HG03060 (cell line): ENCODE measurements around the gene PIP5K1C.

Experiments used
- ATAC-seq: cut with Tn5 transposase; IDR thresholded peaks from one replicate; pipeline ENCODE4 v1.9.1; 2021; ENCODE audit warnings: low read depth, moderate number of reproducible peaks; ENCODE audit not compliant: unreplicated experiment

The PIP5K1C gene

DNA sequence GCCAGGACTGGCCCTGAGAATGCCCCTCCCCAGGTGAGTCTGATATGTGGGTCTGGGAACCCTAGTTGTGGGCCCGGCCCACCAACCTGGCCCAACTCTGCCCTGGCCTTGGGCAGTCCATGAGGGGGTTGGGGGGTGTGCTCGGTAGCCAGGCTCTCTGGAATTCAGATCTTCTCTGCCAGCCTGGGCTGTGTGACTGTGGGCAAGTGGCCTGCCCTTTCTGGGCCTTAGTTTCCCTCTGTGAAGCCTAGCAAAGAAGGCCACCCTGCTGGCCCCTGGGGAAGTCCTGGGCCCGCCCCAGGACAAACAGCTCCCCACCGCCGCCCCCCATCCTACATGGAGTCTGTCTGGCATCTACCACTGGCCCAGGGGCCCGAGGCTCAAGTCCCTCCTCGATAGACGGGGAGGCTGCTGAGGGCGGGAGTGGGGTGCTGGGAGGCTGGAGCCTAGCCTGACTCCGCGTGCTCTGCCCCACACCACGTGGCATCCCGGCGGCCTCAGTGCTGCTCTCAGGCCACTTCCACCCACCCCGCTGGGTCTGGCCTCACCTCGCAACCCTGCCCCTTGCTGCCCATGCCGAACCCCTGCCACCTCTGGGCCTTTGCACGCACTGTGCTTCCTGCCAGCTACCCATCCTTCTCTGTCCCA, 85.3 kb downstream of the PIP5K1C start:
- no peak for ATAC-seq

DNA sequence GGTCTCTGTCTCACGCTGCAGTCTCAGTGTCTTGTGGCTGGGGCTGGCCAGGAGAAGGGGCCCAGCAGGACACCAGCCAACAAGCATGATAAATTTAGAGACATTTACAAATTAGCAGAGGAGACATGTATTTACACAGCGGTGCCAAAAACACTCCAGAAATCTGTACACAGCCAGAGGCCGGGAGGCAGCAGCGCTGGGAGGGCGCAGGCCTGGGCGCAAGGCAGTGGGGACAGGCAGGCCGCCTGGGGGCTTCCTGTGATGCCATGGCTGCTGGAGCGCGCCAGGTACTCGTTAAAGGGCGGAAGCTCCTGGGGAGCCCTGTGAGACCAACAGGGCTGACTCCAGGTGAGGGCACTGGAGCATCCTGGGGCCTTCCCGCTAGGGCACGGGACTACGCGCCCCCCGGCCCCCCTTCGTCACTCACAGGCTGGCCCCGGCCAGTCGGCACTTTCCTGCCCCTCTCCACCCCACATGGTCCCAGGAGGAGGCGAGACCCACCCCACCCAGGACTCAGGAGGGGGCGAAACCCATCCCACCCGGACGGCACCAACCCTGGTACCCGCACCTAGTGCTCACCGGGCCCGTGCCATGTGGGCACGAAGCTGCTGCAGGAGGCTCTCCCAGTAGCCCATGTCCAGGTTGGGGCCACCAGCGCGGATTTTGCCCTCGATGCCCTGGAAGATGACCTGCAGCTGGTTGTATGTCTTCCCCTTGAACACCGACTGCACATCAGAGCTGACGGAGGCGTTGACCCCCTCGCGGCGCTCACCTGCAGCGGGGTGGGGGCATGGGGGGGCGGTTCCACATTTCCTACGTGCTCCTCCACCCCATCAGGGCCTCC, 86.2 kb downstream of the PIP5K1C start:
- ATAC-seq = no peak

DNA sequence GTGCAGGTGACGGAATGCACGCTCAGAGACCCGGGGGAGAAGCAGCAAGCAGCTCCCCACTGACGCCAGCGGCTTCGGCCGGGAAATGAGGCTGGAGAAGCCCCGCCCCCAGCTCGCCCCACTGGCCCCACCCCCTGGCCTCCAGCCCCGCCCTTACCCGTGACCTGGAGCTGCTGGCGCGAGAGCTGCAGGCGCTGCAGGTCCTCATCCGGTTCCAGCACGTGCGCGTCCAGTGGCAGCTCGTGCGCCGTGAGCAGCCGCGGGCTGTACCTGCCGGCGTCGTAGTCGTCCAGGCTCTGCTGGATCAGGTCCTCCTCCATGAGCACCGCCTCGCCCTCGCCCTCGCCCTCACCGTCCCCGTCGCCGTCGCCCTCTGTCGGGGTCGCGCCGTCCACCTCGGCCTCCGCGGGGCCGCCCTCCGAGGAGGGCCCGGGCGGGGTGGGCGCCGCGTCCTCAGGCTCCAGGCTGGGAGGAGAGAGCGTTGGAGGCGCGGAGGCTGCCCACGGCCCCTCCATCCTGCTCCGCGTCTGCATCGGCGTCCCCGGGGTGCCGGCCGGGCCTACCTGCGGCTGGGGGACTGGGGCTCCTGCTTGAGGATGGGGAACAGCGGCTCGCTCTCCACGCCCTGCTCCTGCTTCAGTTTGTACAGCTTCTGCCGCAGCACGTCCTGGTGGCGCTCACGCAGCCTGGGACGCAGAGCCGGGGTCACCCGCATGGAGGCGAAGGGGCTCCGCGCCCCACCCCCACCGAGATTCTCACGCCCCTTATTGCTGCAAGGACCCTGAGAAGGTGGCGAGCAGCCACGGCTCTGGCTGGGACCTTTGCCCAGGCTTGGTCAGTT, 87.1 kb downstream of the PIP5K1C start:
- ATAC-seq = no peak

DNA sequence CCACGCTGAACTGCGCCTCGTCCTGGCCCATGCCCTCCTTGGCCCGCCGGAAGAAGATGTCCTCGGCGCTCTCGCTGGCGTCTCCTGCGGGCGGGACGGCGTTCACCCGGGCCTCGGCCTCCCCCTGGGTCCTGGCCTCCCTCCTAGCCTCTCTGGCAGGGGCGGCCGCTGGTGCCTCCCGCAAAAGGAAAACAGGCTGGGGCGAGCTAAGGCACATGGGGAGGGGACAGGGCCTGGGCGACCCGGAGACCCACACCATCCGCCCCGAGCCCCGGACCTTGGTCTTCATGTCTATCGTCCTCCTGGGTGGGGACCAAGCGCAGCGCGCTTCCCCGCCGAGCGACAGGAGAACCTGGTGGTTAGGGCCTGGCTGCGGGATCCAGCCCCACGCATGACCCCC, 87.9 kb downstream of the PIP5K1C start:
- no peak for ATAC-seq

DNA sequence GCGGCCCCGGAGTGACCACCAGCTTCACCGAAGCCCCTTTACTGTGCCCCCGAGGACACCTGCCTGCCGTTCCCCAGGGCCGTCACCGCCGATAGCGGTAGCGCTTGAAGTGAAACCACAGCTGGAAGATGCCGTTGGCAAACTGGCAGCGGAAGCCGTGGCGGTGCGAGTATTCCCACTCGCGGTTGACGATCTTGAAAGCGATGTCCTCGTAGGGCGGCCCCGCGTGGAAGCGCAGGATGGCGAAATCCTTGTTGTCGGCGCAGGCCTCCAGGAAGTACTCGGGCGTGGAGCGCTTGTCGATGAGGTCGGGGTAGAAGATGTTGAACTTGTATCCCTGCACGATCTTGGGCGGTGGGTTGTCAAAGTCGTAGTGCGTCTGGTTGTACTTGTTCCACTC, 88.4 kb downstream of the PIP5K1C start:
- no peak for ATAC-seq

DNA sequence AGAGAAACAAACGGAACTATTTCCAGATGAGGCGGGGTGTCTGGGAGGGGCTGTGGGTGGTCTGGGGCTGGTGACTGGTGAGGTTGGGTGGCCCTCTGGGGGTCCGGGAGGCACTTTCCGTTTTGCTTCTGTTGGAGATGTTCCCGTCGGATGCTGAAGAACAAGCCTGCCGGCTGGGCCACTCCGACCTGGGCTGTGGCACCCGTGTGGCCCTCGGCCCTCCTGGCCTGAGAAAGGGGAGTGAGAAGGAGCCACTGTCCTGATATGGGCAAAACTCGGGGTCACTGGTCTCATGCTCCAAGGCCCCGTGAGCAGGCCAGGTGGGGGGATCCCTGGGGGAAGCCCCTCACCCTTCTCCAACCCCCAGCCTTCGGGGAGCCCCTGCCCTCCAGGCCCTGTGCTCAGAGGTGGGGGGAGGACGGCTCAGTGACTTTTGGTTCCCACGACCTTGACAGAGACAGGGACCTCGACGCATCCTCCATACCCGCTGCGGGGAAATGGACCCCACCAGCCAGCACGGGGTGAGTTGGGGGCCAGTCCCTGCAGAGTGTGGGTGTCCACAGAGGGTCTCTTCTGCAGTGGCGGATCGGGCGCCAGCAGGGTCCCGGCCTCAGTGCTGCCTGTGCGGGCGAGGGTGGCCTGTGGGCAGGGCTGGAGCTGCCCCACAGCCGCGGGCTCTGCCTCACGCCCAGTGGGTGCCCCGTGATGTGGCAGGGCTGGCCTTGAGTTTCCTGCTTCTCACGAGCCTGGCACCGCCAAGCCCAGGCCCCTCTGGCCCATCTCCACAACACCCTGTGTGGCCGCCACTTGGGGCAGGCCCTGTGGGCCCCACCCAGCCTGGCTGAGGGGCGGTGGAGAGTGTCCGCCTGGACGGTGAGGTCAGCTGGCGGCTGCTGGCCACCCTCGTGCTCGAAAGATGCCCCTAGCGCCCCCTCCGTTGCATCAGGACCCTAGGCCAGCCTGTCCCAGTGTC, 89.2 kb downstream of the PIP5K1C start:
- ATAC-seq = no peak

DNA sequence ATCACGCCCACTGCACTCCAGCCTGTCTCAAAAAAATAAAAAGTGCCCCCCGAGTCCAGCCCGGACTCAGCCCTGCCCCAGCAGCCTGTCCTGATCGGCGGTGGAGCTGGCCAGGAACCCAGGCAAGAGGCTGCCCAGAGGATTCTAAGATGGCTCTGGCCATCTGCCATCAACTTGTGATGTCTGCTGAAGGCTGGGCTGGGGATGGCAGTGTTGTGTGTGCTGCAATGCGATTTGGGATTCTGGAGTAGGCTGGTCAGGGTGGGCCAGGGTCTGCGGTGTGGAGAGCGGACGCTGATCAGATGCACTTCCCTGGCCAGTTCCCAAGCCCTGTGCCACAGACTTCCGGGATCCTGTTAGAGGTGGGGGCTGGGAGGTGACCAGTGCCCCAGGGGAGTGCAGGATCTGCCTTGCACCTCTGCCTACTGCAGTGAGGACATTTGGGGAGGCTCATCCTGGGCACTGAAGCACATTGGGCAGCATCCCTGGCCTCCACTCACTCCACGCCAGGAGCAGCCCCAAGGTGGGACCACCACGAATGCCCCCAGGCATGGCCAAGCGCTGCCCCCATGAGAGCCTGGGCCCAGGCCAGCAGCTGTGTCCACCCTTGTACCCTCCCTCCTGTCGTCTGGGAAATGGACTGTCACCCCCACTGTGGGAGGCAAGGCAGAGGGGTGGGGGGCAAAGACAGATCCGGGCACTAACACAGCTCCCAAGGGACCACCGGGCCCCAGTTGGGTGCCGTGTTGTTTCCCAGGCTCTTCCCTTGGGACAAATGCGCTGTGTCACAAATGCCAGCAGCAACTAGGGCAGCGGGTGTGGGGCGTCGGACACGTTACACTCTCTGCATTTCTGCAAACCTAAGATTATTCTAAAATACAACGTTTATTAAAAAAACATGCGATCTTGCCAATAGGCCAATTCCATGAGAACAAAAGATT, 90.2 kb downstream of the PIP5K1C start:
- no peak for ATAC-seq

DNA sequence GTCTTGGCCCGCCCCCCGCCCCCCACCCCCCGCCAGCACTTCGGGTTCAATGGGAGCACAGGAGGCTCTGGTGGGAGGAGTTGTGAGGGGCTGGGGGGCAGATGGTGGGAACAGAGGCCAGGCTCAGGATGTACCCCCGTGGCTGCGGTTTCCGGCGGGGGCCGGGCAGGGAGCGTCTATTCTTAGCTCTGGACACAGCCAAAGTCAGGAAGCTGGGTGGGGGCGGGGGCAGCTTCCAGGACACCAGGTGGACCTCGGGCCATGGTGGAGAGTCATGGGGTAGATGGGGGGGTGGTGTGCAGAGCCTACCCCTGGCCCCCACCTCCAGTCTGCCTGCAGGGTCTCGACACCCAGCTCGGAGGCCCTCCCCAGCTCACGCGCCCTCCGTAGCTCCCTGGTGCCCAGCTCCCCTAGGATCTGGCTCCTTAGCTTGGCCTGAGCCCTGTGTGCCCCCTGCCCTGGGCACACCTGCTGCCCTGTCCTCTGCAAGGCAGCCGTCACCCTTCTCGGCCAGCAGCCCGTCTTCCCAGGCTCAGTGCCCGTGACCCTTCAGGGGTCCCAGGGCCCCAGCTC, 91.4 kb downstream of the PIP5K1C start:
- ATAC-seq = no peak

DNA sequence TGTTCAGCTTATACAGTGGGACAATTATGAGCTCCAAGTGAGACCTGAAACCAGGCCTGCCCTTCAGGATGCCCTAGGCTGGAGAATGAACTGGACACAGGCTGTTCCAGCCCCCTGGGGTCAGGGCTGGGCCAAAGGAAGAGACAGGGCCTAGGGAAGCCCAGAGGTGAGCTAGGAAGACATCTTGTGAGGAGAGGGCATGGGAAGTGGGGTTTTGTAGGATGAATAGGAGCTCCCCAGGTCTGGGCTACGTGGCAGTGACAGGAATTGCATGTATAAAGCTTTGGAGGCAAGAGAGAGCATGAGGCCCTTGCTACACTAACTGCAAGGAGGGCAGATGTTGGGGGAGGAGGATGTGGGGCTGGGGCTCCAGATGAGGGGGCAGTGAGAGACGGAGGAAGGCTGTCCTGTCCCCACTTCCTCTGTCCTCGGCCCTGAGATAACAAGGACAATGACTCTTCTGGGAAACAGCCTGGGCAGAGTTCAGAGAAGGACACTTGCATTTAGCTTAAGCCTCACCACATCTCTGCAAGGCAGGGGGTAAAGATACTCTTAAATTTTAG, 92.1 kb downstream of the PIP5K1C start:
- ATAC-seq = no peak

DNA sequence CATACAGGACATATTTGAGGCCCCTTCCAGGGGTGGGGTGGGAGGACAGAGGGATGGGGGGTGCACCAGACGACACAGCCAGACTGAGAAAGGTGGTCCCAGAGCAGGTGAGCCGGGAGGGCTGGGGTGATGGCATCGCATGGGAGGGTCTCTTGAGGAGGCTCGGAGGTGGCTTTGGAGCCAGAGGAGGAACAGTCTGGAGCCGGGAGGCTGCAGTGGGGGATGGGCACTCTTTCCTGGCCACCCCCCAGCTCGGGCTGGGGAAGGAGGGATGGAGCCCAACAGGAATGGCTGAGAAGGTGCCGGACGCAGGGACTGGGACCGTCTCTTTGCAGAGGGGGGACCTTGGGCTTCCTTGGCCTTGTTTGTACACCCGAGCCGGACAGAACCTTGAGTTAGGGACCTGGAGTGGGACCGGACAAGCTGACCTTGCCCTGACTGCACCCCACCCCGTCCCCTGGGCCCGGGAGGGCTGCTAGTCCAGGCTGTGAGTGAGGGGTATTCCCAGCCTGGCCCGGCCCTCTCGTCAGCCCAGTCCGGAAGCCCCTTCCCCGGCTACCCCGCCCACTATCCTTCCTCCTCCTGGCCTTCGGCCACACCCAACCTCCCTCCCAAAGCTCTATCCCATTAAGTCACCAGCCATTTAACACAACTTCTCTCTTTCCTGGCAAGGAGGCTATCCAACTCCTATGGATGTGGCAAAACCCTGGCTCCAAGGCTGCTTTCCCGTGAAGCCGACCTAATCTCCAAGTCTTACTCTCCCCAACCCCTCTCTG, 92.8 kb downstream of the PIP5K1C start:
- ATAC-seq = no peak

DNA sequence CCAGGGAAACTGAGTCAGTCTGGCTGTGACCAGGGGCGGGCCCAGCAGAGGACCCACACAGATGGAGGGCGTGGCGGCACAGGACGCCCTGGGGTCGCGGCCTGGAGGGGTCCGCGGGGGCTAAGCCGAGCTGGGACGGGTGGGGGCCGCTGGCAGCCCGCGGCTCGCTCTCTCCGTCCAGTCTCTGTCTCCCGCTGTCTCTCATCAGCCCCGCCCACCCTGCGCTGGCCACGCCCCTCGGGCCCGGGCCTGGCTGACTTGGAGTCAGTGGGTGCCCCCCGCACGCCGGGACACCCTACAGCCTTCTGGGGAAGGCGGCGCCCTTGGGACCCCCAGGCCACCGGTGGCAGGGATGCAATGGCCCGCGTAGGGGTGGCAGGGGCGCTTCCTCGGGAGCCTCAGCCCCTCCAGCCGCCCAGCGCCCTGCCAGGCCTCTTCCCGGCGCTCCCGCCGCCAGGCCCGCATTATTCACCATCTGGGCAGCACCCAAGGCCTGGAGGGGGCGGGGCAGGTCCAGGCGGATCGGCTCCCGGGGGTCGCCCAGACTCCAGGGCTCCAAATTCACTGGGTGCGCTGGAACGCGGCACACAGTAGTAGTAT, 93.5 kb downstream of the PIP5K1C start, which contains the start of gene TBXA2R:
TSS of gene TBXA2R (minus strand) at position 186 of the 600 bp plus-strand sequence. CDS start 6,241 bp downstream, outside the sequence.
- no peak for ATAC-seq

DNA sequence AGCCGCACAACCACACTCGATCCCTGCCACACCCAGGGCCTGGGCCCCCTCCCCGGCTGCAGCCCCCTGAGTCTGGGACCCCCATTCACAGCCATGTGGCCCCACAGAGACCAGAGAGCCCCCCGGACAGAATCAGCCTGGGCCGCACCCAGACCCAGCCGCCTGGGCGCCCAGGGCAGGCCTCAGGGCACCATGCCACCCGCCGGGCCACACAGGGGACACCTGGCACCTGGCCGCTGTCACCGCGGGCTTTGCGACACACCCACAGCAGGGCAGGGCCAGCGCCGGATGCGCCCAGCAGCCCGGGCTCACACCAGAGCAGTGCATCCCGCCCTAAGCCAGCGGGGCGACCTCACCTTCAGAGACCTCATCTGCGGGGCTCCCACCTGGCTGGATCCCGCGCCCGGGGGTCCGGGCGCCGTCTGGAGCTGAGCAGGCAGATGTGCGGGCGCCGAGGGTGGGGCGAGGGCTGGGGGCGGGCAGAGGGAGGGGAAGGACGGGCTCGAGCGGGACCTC, 94.0 kb downstream of the PIP5K1C start:
- ATAC-seq = no peak

DNA sequence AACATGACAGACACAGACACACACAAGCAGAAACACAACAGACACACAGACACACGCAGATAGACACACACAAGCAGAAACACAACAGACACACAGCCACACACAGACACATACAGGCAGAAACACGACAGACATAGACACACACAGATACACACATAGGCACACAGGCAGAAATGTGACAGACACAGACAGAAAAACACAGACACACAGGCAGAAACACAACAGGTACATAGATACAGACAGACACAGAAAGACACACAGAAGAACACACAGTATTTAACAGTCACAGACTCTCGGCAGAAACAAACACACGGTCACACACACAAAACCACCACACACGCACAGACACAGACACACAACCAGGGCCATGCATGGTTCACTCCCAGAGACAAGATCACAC, 94.5 kb downstream of the PIP5K1C start:
- ATAC-seq = no peak

DNA sequence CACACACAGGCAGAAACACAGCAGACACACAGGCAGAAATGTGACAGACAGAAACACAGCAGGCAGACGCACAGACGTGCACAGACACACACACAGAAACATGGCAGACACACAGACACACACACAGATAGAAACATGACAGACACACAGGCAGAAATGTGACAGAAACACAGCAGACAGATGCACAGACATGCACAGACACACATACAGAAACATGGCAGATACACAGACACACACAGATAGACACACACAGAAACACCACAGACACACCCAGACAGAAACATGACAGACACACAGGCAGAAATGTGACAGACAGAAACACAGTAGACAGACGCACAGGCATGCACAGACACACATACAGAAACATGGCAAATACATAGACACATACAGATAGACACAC, 94.9 kb downstream of the PIP5K1C start:
- ATAC-seq = no peak

DNA sequence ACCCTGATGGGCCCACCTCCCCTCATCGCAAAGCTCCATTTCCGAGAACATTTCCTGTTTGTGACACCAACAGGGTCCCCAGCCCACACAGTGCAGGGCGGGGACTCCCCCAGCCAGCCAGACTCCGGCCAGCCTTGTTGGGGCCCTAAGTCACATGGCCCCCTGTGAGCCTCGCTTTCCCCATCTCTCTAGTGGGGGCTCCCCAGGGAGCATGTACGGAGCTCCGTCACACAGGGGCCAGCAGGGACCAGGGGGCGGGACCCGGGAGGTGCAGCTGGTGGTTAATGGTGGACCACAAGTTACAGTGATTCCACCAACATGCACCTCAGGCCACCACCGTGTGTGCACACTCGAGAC, 95.3 kb downstream of the PIP5K1C start:
- ATAC-seq = no peak

DNA sequence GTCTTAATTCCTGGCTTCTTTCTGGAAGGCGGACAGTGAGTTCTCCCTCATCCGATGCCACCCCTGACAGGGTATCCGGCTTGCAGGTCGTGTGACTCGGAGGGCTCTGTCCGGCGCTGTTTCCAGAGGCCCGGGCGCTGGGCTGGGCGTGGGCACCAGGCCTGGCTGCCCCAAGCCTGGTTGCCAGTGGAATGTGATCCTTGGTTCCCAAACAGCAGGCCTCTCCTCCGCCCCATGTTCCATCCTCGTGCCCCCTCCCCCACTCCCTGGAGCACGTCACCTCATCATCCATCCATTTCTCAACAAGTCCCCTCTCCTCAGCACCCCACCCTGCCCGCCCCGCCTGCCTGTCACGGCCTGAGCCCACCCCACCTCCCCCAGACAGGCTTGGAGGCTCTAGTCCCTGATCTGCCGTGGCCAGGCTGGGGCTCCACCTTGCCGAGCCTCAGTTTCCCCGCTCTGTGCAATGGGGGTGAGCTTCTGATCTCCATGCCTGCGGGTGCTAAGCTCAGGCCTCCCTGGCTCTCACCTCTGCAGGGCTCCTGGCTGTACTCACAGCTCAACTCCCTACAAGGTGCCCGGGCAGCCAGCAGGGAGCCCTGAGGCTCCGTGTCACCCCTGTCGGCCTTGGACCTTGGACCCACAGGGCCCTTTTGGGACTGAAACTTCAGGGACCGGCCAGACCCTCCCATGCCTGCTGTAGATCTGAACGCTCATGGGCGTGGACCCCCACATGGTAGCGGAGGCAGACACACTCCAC, 95.9 kb downstream of the PIP5K1C start:
- no peak for ATAC-seq
